ENCODE results near the gene TUBB.
A peak's percentile ranks its signal among the peaks of the same experiment; 100 is the strongest.

The TUBB gene

DNA sequence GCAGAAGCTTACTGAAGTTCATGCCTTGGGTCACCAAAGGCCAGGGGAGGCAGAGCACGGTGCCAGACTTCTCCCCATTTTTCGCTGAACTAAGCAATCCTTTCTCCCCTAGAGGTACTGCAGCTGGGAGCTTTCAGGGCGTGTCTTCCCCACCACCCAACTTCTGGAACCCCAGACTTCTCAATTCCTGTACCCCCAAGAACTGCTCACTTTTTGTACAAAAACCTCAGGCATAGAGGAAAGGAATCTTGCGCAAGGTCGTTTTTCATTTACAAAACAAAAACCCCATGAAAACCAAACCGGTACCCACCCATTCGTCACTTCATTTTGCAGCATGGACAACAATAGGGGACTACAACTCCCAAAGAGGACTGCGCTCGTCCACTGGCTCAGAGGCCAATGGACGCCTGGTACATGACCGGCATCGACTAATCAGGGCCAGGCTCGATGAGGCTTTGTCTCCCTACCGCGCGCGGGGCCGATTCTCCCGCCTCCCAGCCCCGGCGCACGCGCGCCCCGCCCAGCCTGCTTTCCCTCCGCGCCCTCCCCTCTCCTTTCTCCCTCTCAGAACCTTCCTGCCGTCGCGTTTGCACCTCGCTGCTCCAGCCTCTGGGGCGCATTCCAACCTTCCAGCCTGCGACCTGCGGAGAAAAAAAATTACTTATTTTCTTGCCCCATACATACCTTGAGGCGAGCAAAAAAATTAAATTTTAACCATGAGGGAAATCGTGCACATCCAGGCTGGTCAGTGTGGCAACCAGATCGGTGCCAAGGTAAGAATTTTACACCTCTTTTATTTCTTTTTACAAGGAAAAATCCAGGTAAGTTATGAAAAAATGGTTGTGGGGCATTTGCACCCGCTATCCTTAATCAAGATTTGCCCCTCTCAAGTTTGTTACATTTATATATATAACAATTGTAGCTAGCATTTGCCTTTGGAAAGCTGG lies at the start of gene TUBB:
Gene TUBB, plus strand, starts transcription at position 562 of the 947 bp plus-strand sequence. Its CDS starts 155 bp downstream, at position 717.
- DNase-seq (ENCODE audit: low read depth, low spot score): peak; percentile 99

DNA sequence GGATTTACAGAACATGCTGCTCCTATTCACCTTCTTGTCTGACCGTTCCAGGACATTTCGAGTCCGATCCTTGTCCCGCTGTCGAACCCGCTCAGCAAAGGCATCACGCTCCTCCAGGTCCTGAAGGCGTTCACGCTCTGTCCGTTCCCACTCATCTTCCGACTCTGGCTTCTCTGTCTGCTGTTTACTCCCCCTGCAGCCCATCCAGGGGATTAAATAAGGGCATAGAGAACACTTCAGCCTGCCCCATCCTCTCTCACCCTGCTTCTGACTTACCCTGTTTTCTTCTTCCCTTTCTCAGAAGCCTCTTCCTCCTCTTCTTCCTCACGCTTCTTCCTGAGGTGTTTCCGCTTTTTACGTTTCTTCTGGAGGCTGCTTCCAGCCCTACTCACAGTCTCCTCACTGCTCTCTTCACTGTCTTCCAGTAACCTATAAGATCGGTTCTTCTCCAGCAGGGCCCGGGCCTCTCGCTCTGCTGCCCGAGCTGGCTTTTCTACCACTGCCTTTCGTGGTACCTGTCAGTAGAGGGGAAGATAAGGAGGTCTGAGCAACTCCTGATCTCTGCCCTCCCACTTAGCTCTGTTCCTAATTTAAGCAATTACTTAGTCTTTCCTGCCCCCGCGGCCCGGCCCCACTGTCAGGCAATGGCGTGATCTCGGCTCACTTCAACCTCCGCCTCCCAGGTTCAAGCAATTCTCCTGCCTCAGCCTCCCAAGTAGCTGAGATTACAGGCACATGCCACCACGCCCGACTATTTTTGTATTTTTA lies 49.2 kb upstream of the TUBB start:
- no peak for DNase-seq (ENCODE audit: low read depth, low spot score)

GRCh38 chr6:30672445-30673253 lies 47.5 kb upstream of the TUBB start, which contains the start of gene DHX16:
TSS of gene DHX16 (minus strand) at chr6:30673006. CDS start at chr6:30672841, 165 bp downstream.
- peak; percentile 99 for DNase-seq (ENCODE audit: low read depth, low spot score)

GRCh38 chr6:30676660-30677285 lies 43.4 kb upstream of the TUBB start:
- no peak for DNase-seq (ENCODE audit: low read depth, low spot score)

- peak; percentile 94 for DNase-seq (ENCODE audit: low read depth, low spot score)
Observed at GRCh38 chr6:30678964-30679726, 41.0 kb upstream of the TUBB start.

- no peak for DNase-seq (ENCODE audit: low read depth, low spot score)
Observed at GRCh38 chr6:30679765-30680535, 40.2 kb upstream of the TUBB start.

DNA sequence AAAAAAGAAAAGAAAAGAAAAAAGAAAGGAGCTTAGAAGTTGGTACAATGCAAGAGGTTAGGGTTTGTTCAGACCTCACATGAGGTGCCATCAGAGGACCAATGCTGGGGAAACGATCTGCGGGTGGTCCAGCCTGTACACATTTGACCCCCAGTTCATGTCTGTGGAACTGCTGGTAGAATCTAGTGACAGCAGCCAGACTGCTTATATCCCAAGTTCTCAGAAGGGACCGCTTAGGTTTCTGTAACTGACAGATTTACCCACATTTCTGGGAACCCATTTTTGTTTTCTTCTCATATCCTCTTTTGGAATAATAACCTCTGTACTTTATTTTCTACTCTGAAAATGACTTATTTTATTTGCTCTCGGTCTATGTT lies 38.4 kb upstream of the TUBB start:
- DNase-seq (ENCODE audit: low read depth, low spot score): no peak

DNA sequence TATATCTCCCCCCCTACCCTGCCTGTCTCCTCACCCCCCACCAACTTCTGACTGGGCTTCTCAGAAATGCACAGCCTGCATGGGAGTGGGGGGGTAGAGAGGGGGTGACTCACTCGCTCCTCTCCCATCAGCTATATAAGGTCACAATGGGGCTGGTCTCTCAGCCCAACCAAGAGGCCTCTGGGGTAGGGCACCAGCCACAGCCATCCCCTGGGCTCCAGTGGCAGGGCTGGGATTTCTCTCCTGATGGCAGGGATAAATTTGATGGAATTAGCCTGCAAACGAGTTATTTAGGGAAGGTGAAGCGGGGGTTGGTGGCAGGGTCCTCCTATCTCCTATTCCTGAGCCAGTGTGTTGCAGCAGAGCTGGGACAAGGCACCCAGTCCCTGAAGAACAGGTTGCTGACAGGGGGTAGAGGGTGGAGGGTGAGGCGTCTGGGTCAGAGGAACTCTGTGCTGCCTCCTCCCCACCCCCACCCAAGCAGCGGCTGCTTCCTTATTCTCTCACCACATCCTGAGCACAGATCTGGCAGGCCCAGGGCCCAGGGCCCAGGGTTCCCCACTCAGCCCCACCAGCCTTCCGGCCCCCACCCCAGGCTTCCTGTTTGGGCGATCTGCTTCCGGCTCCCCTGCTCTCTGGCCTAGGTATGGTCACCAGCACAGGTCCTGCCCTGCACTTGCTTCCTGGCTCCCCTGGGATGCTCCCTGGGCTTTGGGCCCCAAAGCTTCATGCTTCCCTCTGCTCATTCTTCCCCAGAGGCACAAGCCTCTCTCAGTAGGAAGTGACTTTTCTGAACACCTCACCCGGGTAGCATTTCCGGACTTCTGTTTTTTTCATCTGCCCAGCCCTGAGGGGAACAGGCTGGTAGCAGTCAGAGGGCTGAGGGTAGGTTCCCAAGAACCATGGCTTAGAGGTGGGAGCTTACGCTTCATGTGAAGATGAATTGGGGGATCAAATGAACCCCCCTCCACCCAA lies 37.7 kb upstream of the TUBB start:
- peak; percentile 96 for DNase-seq (ENCODE audit: low read depth, low spot score)

GRCh38 chr6:30683183-30683979 lies 36.8 kb upstream of the TUBB start:
- no peak for DNase-seq (ENCODE audit: low read depth, low spot score)

DNA sequence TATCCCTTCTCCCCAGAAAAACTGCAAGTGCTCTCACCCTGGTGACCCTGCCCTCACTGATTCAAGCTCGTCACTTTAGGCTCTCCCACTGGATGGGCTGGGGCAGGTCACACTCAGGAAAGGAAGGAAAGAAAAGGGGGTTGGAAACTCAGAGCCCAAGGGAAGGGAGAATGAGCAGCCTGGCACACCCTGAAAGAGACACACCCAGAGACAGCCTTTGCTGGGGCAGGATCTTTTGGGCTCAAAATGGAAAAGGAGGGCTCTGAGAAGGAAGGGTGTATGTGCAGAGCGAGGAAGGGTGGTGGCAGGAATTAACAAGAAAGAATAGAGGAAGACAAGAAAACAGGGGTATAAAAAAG lies 36.2 kb upstream of the TUBB start:
- DNase-seq (ENCODE audit: low read depth, low spot score): no peak

DNA sequence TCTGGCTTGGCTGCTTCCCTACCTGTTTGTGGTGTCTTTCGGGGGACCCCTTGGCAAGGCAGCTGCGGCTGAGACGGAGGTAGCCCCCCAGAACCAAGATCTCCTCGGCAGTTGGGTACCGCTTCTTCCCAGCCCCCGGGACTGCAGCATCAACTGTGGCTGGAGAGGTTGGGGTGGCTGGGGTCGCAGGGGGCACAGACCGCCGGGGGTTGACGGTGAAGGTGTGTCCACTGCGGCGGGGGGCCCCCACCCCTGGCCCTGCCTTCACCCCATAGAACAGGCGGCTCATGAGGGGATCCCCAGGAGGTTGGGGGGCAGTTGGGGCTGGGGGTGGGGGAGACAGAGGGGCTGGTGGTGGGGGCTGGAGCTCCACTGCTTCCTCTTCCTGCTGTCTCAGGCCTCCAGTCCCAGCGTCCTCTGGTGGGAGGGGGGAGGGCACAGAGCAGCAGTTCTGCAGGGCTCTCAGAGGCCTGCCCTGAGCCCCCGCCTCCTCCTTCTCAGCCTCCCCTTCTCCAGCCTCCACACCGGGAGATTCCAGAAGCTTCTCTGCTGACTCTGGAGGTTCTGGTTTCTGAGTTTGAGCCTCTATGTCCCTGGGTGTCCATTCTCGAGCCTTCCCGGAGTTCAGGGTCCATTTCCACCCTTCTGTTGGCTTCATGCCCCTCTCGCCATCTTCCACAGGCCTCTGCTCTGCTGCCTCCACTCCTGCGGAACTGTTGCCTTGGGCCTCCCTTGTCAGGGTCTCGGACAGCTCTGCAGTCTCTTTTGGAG lies 35.6 kb upstream of the TUBB start:
- DNase-seq (ENCODE audit: low read depth, low spot score): peak; percentile 31

DNA sequence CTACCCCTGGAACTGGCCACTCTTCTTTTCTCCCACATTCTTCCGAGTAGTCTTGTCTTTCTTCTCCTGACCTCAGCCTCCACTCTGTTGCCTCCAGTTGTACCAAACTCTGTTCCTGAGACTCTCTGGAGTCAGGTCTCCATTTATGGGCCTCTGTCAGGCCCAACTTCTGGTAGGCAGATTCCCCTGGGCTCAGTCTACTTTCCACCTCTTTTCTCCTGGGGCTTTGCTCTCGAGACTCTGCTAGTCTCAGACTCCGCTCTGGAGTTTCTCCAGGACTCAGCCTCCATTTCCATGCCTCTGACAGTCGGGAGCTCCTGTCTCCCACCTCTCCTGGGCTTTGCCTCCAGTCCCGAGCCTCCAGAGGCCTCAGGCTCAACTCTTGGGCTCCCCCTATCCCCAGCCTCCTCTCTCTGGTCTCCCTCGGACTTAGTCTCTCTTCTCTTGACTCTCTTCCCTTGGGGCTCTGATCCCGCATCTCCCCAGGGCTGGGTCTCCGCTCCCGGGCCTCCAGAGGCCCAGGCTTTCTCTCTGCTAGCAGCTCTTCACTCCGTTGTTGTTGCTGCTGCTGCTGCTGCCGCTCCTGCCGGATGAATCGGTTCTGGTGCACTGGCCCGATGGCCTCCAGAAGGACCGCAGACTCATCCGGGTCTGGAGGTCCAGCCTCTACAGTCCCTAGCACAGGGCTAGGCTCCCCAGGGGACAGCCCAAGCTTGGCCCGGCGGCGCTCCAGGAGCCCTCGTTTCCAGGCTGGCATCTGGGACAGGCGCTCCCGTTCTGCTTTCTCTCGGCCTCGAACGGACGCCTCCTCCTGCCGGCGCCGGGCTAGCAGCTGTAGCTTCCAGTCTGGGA lies 34.8 kb upstream of the TUBB start:
- DNase-seq (ENCODE audit: low read depth, low spot score): peak; percentile 33

- DNase-seq (ENCODE audit: low read depth, low spot score): peak; percentile 85
Observed at GRCh38 chr6:30686009-30686907, 33.9 kb upstream of the TUBB start, which contains the start of gene PPP1R18. TSS of gene PPP1R18 (minus strand) at chr6:30686645. CDS start at chr6:30686018, 627 bp downstream.

GRCh38 chr6:30686908-30687658 lies 33.1 kb upstream of the TUBB start:
- DNase-seq (ENCODE audit: low read depth, low spot score): peak; percentile 96

Data from astrocyte of the hippocampus (primary cell).